ENCODE results near the gene SBF2.

The SBF2 gene

GRCh38 chr11:9823439-9823838 lies 470.6 kb downstream of the SBF2 start:
- H3K9me3 ChIP-seq (ENCODE audit: control insufficient read depth, low read length) = no peaks in the 10 kb centered on the region
- H3K27me3 ChIP-seq (ENCODE audit: control insufficient read depth, insufficient read depth, low read length, poor library complexity, severe bottlenecking) = no peaks in the 10 kb centered on the region
- H3K36me3 ChIP-seq (ENCODE audit: control insufficient read depth, insufficient read depth, low read length) = no peaks in the 10 kb centered on the region
- 93 to 97% methylated on average over 2 of the region's 2 CpGs for WGBS, 2 experiments
- H3K27ac ChIP-seq (ENCODE audit: insufficient read depth, low read depth, low read length, poor library complexity, severe bottlenecking) = no peak overlapping the region
- no peak overlapping the region for H3K4me3 ChIP-seq (ENCODE audit: insufficient read depth, low read depth, low read length)
- no peaks in the 10 kb centered on the region for H3K4me1 ChIP-seq (ENCODE audit: control insufficient read depth, insufficient read depth, low read length)

GRCh38 chr11:9821008-9821752 lies 472.8 kb downstream of the SBF2 start:
- Histone ChIP-seq H3K9me3 (ENCODE audit: control insufficient read depth, low read length) (no peaks in the 10 kb centered on the region), H3K27ac (ENCODE audit: insufficient read depth, low read depth, low read length, poor library complexity, severe bottlenecking) (no peak overlapping the region), H3K4me1 (ENCODE audit: control insufficient read depth, insufficient read depth, low read length) (no peaks in the 10 kb centered on the region), H3K4me3 (ENCODE audit: insufficient read depth, low read depth, low read length) (no peak overlapping the region), H3K36me3 (ENCODE audit: control insufficient read depth, insufficient read depth, low read length) (no peaks in the 10 kb centered on the region), H3K27me3 (ENCODE audit: control insufficient read depth, insufficient read depth, low read length, poor library complexity, severe bottlenecking) (no peaks in the 10 kb centered on the region)
- WGBS, 2 experiments = 71 to 80% methylated on average over 6 of the region's 7 CpGs

DNA sequence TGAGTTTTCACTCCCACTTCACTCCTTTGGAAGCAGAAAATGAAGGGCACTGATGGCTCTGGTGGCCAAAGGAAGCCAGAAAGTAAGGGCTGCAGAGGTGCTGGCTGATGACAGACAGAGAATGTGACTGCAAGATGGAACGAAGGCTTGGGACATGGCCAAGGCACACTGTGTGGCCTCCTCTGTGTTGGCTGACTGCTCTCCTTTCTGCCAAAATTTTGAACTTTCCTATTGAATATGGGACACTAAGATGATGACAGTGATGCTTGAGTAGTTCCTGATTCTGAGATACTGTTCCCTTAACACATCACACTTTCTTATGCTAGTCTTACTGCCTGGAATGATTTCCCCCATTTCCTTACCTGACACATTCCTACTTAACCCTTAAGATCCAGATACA lies 473.8 kb downstream of the SBF2 start:
- no peaks in the 10 kb centered on the region for H3K4me1 ChIP-seq (ENCODE audit: control insufficient read depth, insufficient read depth, low read length)
- WGBS, 2 experiments = 57 to 73% methylated on average over 1 of the region's 1 CpG
- H3K4me3 ChIP-seq (ENCODE audit: insufficient read depth, low read depth, low read length) = no peak overlapping the region
- H3K9me3 ChIP-seq (ENCODE audit: control insufficient read depth, low read length) = no peaks in the 10 kb centered on the region
- H3K27ac ChIP-seq (ENCODE audit: insufficient read depth, low read depth, low read length, poor library complexity, severe bottlenecking) = no peak overlapping the region
- H3K36me3 ChIP-seq (ENCODE audit: control insufficient read depth, insufficient read depth, low read length) = no peaks in the 10 kb centered on the region
- no peaks in the 10 kb centered on the region for H3K27me3 ChIP-seq (ENCODE audit: control insufficient read depth, insufficient read depth, low read length, poor library complexity, severe bottlenecking)

DNA sequence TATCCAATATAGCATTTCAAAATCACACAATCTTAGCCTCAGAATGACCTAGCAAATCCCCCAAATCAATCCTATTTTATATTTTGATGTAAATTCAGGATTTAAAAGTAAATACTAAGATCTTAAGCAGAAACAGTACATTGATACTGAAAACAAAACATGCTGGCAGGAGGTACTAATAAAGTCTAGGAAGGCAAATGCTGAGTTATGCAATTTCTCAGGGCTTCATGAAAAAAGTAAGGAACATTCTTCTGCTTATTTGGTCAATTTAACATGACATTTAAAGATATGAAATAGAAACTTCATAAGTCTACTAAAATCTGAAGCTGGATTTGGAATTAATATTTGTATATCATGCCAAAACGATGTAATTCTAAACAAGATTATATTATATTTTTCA lies 476.8 kb downstream of the SBF2 start:
- no CpG with 5 or more reads among the region's 1 CpG for WGBS, 2 experiments
- no peaks in the 10 kb centered on the region for H3K27me3 ChIP-seq (ENCODE audit: control insufficient read depth, insufficient read depth, low read length, poor library complexity, severe bottlenecking)
- no peak overlapping the region for H3K27ac ChIP-seq (ENCODE audit: insufficient read depth, low read depth, low read length, poor library complexity, severe bottlenecking)
- H3K4me3 ChIP-seq (ENCODE audit: insufficient read depth, low read depth, low read length) = no peak overlapping the region
- no peaks in the 10 kb centered on the region for H3K9me3 ChIP-seq (ENCODE audit: control insufficient read depth, low read length)
- H3K36me3 ChIP-seq (ENCODE audit: control insufficient read depth, insufficient read depth, low read length) = no peaks in the 10 kb centered on the region
- no peaks in the 10 kb centered on the region for H3K4me1 ChIP-seq (ENCODE audit: control insufficient read depth, insufficient read depth, low read length)

DNA sequence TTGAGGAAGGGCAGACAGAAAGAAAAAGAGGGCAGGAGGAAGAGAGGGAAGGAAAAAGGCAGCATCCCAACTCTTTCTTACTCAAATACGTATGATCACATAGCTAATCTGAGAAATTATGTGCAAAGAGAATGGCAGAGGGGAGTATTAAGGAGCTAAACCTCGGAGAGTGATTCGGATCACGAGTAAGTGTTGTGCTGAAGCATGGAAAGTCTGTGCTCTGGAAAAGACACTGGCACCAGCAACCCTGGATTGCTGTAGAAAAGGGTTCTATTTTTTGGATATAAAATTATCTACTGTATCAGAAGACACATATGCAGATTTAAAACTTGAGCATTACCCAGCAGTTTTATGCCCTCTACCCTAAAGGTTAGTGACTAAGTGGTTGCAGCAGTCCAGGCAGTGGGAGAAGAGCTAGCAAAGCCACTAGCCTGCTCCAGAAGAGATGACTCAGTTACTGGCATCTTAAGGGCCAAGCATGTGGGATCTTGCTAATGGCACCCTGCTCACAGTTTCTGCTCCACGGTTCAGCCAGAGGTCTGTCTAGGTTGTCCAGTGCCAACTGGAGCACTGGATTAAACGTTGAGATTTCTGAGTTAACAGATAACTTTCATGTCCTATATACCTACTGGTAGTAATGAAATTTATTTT lies 478.4 kb downstream of the SBF2 start:
- 95 to 97% methylated on average over 5 to 6 of the region's 6 CpGs for WGBS, 2 experiments
- H3K36me3 ChIP-seq (ENCODE audit: control insufficient read depth, insufficient read depth, low read length) = no peaks in the 10 kb centered on the region

GRCh38 chr11:9814108-9814507 lies 479.9 kb downstream of the SBF2 start:
- H3K36me3 ChIP-seq (ENCODE audit: control insufficient read depth, insufficient read depth, low read length) = no peaks in the 10 kb centered on the region
- no peak overlapping the region for H3K27ac ChIP-seq (ENCODE audit: insufficient read depth, low read depth, low read length, poor library complexity, severe bottlenecking)
- no peaks in the 10 kb centered on the region for H3K9me3 ChIP-seq (ENCODE audit: control insufficient read depth, low read length)

More for the DNA sequence above, 478.4 kb downstream of the SBF2 start:
- Histone ChIP-seq H3K4me3 (ENCODE audit: insufficient read depth, low read depth, low read length) (no peak overlapping the region), H3K4me1 (ENCODE audit: control insufficient read depth, insufficient read depth, low read length) (no peaks in the 10 kb centered on the region), H3K27me3 (ENCODE audit: control insufficient read depth, insufficient read depth, low read length, poor library complexity, severe bottlenecking) (no peaks in the 10 kb centered on the region), H3K27ac (ENCODE audit: insufficient read depth, low read depth, low read length, poor library complexity, severe bottlenecking) (no peak overlapping the region), H3K9me3 (ENCODE audit: control insufficient read depth, low read length) (no peaks in the 10 kb centered on the region)

GRCh38 chr11:9808943-9809342 lies 485.1 kb downstream of the SBF2 start:
- H3K27me3 ChIP-seq (ENCODE audit: control insufficient read depth, insufficient read depth, low read length, poor library complexity, severe bottlenecking) = no peaks in the 10 kb centered on the region
- peaks cover 3% of the 10 kb centered on the region for H3K9me3 ChIP-seq (ENCODE audit: control insufficient read depth, low read length)
- no peak overlapping the region for H3K4me3 ChIP-seq (ENCODE audit: insufficient read depth, low read depth, low read length)
- no peak overlapping the region for H3K27ac ChIP-seq (ENCODE audit: insufficient read depth, low read depth, low read length, poor library complexity, severe bottlenecking)
- H3K36me3 ChIP-seq (ENCODE audit: control insufficient read depth, insufficient read depth, low read length) = peaks cover 8% of the 10 kb centered on the region
- 85% methylated on average over 7 of the region's 7 CpGs for WGBS, 2 experiments
- H3K4me1 ChIP-seq (ENCODE audit: control insufficient read depth, insufficient read depth, low read length) = no peaks in the 10 kb centered on the region

More at GRCh38 chr11:9814108-9814507, 479.9 kb downstream of the SBF2 start:
- Histone ChIP-seq H3K27me3 (ENCODE audit: control insufficient read depth, insufficient read depth, low read length, poor library complexity, severe bottlenecking) (no peaks in the 10 kb centered on the region), H3K4me1 (ENCODE audit: control insufficient read depth, insufficient read depth, low read length) (no peaks in the 10 kb centered on the region), H3K4me3 (ENCODE audit: insufficient read depth, low read depth, low read length) (no peak overlapping the region)

DNA sequence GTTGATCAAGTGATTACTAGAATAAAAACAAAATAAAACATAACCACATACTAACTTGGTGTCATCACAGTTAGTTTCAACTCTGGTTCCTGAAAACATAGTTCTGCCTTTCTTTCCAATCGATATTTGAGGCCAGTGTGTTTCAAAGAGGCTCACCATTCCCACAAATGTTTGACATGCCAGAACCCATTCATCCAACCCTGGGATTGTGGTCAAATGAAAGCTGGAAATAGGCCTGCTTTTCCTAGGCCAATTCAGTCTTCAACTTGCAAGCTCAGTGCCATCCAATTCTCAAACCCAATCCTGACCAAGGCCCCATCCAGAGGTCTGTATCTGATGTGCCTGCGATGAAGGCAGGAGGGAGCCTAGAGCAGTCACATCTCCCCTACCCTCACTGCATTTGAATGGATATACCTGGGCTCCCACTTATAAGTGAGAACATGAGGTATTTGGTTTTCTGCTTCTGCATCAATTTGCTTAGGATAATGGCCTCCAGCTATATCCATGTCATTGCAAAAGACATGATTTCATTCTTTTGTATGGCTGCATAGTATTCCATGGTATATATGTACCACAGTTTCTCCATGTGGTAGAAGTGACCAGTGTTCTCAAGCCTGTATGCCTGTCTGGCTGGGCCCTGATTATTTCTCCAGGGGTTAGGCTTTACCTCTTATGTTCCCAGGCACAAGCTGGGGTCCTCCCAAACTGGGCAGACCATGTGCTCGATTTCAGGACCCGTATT lies 486.9 kb downstream of the SBF2 start:
- H3K27ac ChIP-seq (ENCODE audit: insufficient read depth, low read depth, low read length, poor library complexity, severe bottlenecking) = no peak overlapping the region
- no peak overlapping the region for H3K4me3 ChIP-seq (ENCODE audit: insufficient read depth, low read depth, low read length)
- peaks cover 8% of the 10 kb centered on the region for H3K36me3 ChIP-seq (ENCODE audit: control insufficient read depth, insufficient read depth, low read length)
- H3K27me3 ChIP-seq (ENCODE audit: control insufficient read depth, insufficient read depth, low read length, poor library complexity, severe bottlenecking) = no peaks in the 10 kb centered on the region
- 90 to 93% methylated on average over 4 of the region's 4 CpGs for WGBS, 2 experiments
- H3K4me1 ChIP-seq (ENCODE audit: control insufficient read depth, insufficient read depth, low read length) = peaks cover 4% of the 10 kb centered on the region
- H3K9me3 ChIP-seq (ENCODE audit: control insufficient read depth, low read length) = peaks cover 3% of the 10 kb centered on the region

GRCh38 chr11:9804419-9804902 lies 489.6 kb downstream of the SBF2 start:
- Histone ChIP-seq H3K27ac (ENCODE audit: insufficient read depth, low read depth, low read length, poor library complexity, severe bottlenecking) (no peak overlapping the region), H3K27me3 (ENCODE audit: control insufficient read depth, insufficient read depth, low read length, poor library complexity, severe bottlenecking) (no peaks in the 10 kb centered on the region), H3K4me1 (ENCODE audit: control insufficient read depth, insufficient read depth, low read length) (peaks cover 4% of the 10 kb centered on the region), H3K4me3 (ENCODE audit: insufficient read depth, low read depth, low read length) (no peak overlapping the region), H3K9me3 (ENCODE audit: control insufficient read depth, low read length) (peaks cover 3% of the 10 kb centered on the region), H3K36me3 (ENCODE audit: control insufficient read depth, insufficient read depth, low read length) (peaks cover 8% of the 10 kb centered on the region)
- 90 to 93% methylated on average over 2 of the region's 2 CpGs for WGBS, 2 experiments

Data from ectodermal cell (in vitro differentiated cells).